AG04449 (cell line): ENCODE results near the gene CMIP.

ENCODE experiments used
- CTCF ChIA-PET: fragments of 350-600 bp; formaldehyde crosslinking; extraction: SDS; loops from one replicate; lab custom pipeline; 2021; ENCODE audit warnings: antibody characterized with exemption; lab: Yijun Ruan, JAX
- POLR2A ChIA-PET: fragments of 400-600, 350-600 bp; formaldehyde crosslinking; extraction: SDS; loops from one replicate; lab custom pipeline; 2020; ENCODE audit warnings: antibody characterized with exemption, inconsistent platforms; lab: Yijun Ruan, JAX
- DNase-seq: peaks from one replicate; pipeline ENCODE4 v3.0.0-alpha.2; 2010; ENCODE audit warnings: low read depth, low spot score
- H3K4me3 ChIP-seq: 2 replicates; pipeline ENCODE4 v1.5.1; 2011; ENCODE audit warnings: low read depth, mild to moderate bottlenecking, control low read depth, low read length
- CTCF ChIP-seq: IDR thresholded peaks from one replicate; pipeline ENCODE4 v1.5.1; 2011; ENCODE audit warnings: mild to moderate bottlenecking, moderate library complexity, low read length, control low read depth, inconsistent platforms; ENCODE audit not compliant: insufficient read depth; ENCODE audit errors: missing control alignments

Gene CMIP

GRCh38 chr16:81678326-81679095 is 233.9 kb downstream of the CMIP start:
- no peak for DNase-seq
- H3K4me3 ChIP-seq = no peak overlapping the region
- TF ChIP-seq CTCF = no peak
- CTCF ChIA-PET = interaction anchor here (1.9 kb wide), 1 partner anchor 19 kb away, joined by 5 read pairs; no protein-coding TSS in a partner anchor
- POLR2A ChIA-PET = no interaction called here

GRCh38 chr16:81679721-81680430 is 235.3 kb downstream of the CMIP start:
- POLR2A ChIA-PET = no interaction called here
- no peak overlapping the region for H3K4me3 ChIP-seq
- no peak for TF ChIP-seq CTCF
- DNase-seq = no peak
- CTCF ChIA-PET = interaction anchor here (1.9 kb wide), 1 partner anchor 18 kb away, joined by 4 read pairs; no protein-coding TSS in a partner anchor

- CTCF ChIA-PET = interaction anchor here (1.9 kb wide), 1 partner anchor 17 kb away, joined by 4 read pairs; no protein-coding TSS in a partner anchor
- POLR2A ChIA-PET = no interaction called here
Measured at GRCh38 chr16:81680444-81681275, 236.1 kb downstream of the CMIP start.

GRCh38 chr16:81681311-81681710 is 236.7 kb downstream of the CMIP start:
- H3K4me3 ChIP-seq = no peak overlapping the region
- ChIA-PET POLR2A (no interaction called here), CTCF (interaction anchor here (1.9 kb wide), 1 partner anchor 16 kb away, joined by 4 read pairs; no protein-coding TSS in a partner anchor)
- no peak for TF ChIP-seq CTCF
- DNase-seq = no peak

More at GRCh38 chr16:81680444-81681275, 236.1 kb downstream of the CMIP start:
- H3K4me3 ChIP-seq = no peak overlapping the region
- no peak for DNase-seq
- no peak for TF ChIP-seq CTCF

GRCh38 chr16:81684242-81684837 is 239.7 kb downstream of the CMIP start:
- no peak for TF ChIP-seq CTCF
- CTCF ChIA-PET = no interaction called here
- no peak overlapping the region for H3K4me3 ChIP-seq
- POLR2A ChIA-PET = no interaction called here
- no peak for DNase-seq
